ENCODE data around the gene SYCN.
"Not testable (repeated sequence)": the region's sequence is repeated elsewhere in the genome, so short reads cannot be mapped to it uniquely, and the experiment has no call there.

The SYCN gene

GRCh38 chr19:39224910-39225309, 20.8 kb upstream of the SYCN start:
- DNase-seq (ENCODE audit: low read depth) = no peak

GRCh38 chr19:39223703-39224279, 19.7 kb upstream of the SYCN start:
- DNase-seq (ENCODE audit: low read depth) = no peak

GRCh38 chr19:39219108-39219507, 15.0 kb upstream of the SYCN start:
- DNase-seq (ENCODE audit: low read depth) = not testable (repeated sequence)

- no peak for DNase-seq (ENCODE audit: low read depth)
Measured at GRCh38 chr19:39218230-39219007, 14.4 kb upstream of the SYCN start.

- no peak for DNase-seq (ENCODE audit: low read depth)
Measured at GRCh38 chr19:39217094-39217493, 13.0 kb upstream of the SYCN start.

GRCh38 chr19:39215323-39215722, 11.3 kb upstream of the SYCN start:
- DNase-seq (ENCODE audit: low read depth) = not testable (repeated sequence)

- peak; percentile 46 for DNase-seq (ENCODE audit: low read depth)
Measured at GRCh38 chr19:39212375-39212742, 8.3 kb upstream of the SYCN start.

- no peak for DNase-seq (ENCODE audit: low read depth)
Measured at GRCh38 chr19:39211731-39212374, 7.8 kb upstream of the SYCN start.

GRCh38 chr19:39209196-39209595, 5.1 kb upstream of the SYCN start:
- no peak for DNase-seq (ENCODE audit: low read depth)

- no peak for DNase-seq (ENCODE audit: low read depth)
Measured at GRCh38 chr19:39208175-39208795, 4.2 kb upstream of the SYCN start.

GRCh38 chr19:39207293-39207836, 3.3 kb upstream of the SYCN start:
- no peak for DNase-seq (ENCODE audit: low read depth)

GRCh38 chr19:39206122-39206521, 2.1 kb upstream of the SYCN start:
- DNase-seq (ENCODE audit: low read depth) = no peak

GRCh38 chr19:39205449-39205764, 1.3 kb upstream of the SYCN start:
- DNase-seq (ENCODE audit: low read depth) = no peak

GRCh38 chr19:39202998-39203355, 1.1 kb downstream of the SYCN start:
- no peak for DNase-seq (ENCODE audit: low read depth)

- no peak for DNase-seq (ENCODE audit: low read depth)
Measured at GRCh38 chr19:39200803-39201115, 3.3 kb downstream of the SYCN start.

- DNase-seq (ENCODE audit: low read depth) = no peak
Measured at GRCh38 chr19:39200066-39200802, 3.8 kb downstream of the SYCN start.

- no peak for DNase-seq (ENCODE audit: low read depth)
Measured at GRCh38 chr19:39199025-39199424, 5.0 kb downstream of the SYCN start.

GRCh38 chr19:39197808-39198207, 6.3 kb downstream of the SYCN start:
- no peak for DNase-seq (ENCODE audit: low read depth)

GRCh38 chr19:39196860-39197562, 7.1 kb downstream of the SYCN start, which contains the start of gene NCCRP1:
TSS of gene NCCRP1 (plus strand) at chr19:39196964. CDS start at chr19:39196983, 19 bp downstream.
- no peak for DNase-seq (ENCODE audit: low read depth)

- no peak for DNase-seq (ENCODE audit: low read depth)
Measured at GRCh38 chr19:39196320-39196719, 7.7 kb downstream of the SYCN start.

- DNase-seq (ENCODE audit: low read depth) = no peak
Measured at GRCh38 chr19:39195755-39196154, 8.3 kb downstream of the SYCN start.

All from stimulated activated CD8-positive, alpha-beta memory T cell treated with anti-CD3 and anti-CD28 coated beads, Interleukin-4, amount 100 ng/mL, for 24 hours (primary cell).